ENCODE measurements around the gene CDS1.

DNA sequence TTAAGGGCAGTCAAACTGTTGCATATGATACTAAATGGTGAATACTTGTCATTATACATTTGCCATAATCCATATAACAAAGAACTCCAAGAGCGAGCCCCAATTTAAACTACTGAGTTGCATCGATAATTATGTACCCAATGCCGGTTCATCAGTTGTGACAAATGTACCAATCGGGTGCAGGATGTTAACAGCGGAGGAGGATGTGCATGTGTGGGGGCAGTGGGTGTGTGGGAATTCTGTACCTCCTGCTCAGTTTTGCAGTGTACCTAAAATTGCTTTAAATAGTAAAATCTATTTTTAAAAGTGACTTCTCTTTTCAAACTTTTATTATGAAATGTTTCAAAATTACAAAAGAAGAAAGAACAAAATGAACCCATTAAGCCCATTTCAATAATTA, 20.8 kb upstream of the CDS1 start:
- TF ChIP-seq TAF1 (IDR thresholded peaks at IDR 0.05; ENCODE audit: low read depth, low read length) (no peak), POLR2A (IDR thresholded peaks at IDR 0.05; ENCODE audit: low read depth, low read length) (no peak), POLR2AphosphoS5 (IDR thresholded peaks at IDR 0.05; ENCODE audit: low read depth, low read length) (no peak), POU2F2 (IDR thresholded peaks at IDR 0.05; ENCODE audit: low read depth, low read length) (no peak), PAX5 (IDR thresholded peaks at IDR 0.05; ENCODE audit: insufficient read depth, low read length, severe bottlenecking) (no peak)
